Measurements from ENCODE around the gene GPR62. TPM values are rescaled to one million over a fixed set of nuclear protein-coding genes. Genes with fewer than 3 reads are reported as not detected.

GPR62 gene
- total RNA-seq, 2 donors from 2014 or later = not detected

GRCh38 chr3:51955893-51956770, 951 bp downstream of the GPR62 start:
- Mint-ChIP-seq H3K27me3 (peaks cover 22% of the 10 kb centered on the region), H3K27ac (no peak overlapping the region), H3K36me3 (ENCODE audit: low read depth) (peaks cover 12% of the 10 kb centered on the region), H3K4me1 (peaks cover 7% of the 10 kb centered on the region), H3K4me3 (peak overlapping the region; percentile 41)
- no peaks in the 10 kb centered on the region for H3K9me3 ChIP-seq (ENCODE audit: control insufficient read depth, low read length, poor library complexity, severe bottlenecking)
- ATAC-seq (peak; percentile 84), DNase-seq (no peak)

GRCh38 chr3:51957520-51958205, 2.5 kb downstream of the GPR62 start:
- Mint-ChIP-seq H3K27me3 (peaks cover 22% of the 10 kb centered on the region), H3K36me3 (ENCODE audit: low read depth) (peaks cover 10% of the 10 kb centered on the region), H3K4me1 (peaks cover 7% of the 10 kb centered on the region), H3K27ac (no peak overlapping the region), H3K4me3 (no peak overlapping the region)
- H3K9me3 ChIP-seq (ENCODE audit: control insufficient read depth, low read length, poor library complexity, severe bottlenecking) = no peaks in the 10 kb centered on the region
- ATAC-seq (no peak), DNase-seq (no peak)

GRCh38 chr3:51958603-51959521, 3.7 kb downstream of the GPR62 start:
- no peak for ATAC-seq
- Mint-ChIP-seq H3K4me3 (no peak overlapping the region), H3K27ac (no peak overlapping the region), H3K27me3 (peaks cover 12% of the 10 kb centered on the region), H3K36me3 (ENCODE audit: low read depth) (peaks cover 8% of the 10 kb centered on the region), H3K4me1 (peaks cover 5% of the 10 kb centered on the region)
- no peak for DNase-seq
- no peaks in the 10 kb centered on the region for H3K9me3 ChIP-seq (ENCODE audit: control insufficient read depth, low read length, poor library complexity, severe bottlenecking)

GRCh38 chr3:51959651-51960050, 4.5 kb downstream of the GPR62 start:
- Mint-ChIP-seq H3K4me3 (no peak overlapping the region), H3K27ac (no peak overlapping the region), H3K36me3 (ENCODE audit: low read depth) (peaks cover 6% of the 10 kb centered on the region), H3K27me3 (peaks cover 5% of the 10 kb centered on the region), H3K4me1 (peaks cover 5% of the 10 kb centered on the region)
- ATAC-seq (no peak), DNase-seq (no peak)
- no peaks in the 10 kb centered on the region for H3K9me3 ChIP-seq (ENCODE audit: control insufficient read depth, low read length, poor library complexity, severe bottlenecking)

GRCh38 chr3:51960386-51960785, 5.2 kb downstream of the GPR62 start:
- no peaks in the 10 kb centered on the region for H3K9me3 ChIP-seq (ENCODE audit: control insufficient read depth, low read length, poor library complexity, severe bottlenecking)
- no peak overlapping the region for H3K27ac Mint-ChIP-seq
- H3K27me3 Mint-ChIP-seq = no peaks in the 10 kb centered on the region
- H3K36me3 Mint-ChIP-seq (ENCODE audit: low read depth) = peaks cover 9% of the 10 kb centered on the region
- peaks cover 10% of the 10 kb centered on the region for H3K4me1 Mint-ChIP-seq
- no peak overlapping the region for H3K4me3 Mint-ChIP-seq
- ATAC-seq (no peak), DNase-seq (no peak)

- Mint-ChIP-seq H3K4me3 (no peak overlapping the region), H3K36me3 (ENCODE audit: low read depth) (peaks cover 9% of the 10 kb centered on the region), H3K27me3 (no peaks in the 10 kb centered on the region), H3K4me1 (peaks cover 15% of the 10 kb centered on the region), H3K27ac (no peak overlapping the region)
- no peaks in the 10 kb centered on the region for H3K9me3 ChIP-seq (ENCODE audit: control insufficient read depth, low read length, poor library complexity, severe bottlenecking)
- DNase-seq = no peak
- ATAC-seq = no peak
Observed at GRCh38 chr3:51961011-51961410, 5.8 kb downstream of the GPR62 start.

GRCh38 chr3:51961602-51962569, 6.7 kb downstream of the GPR62 start:
- no peak for DNase-seq
- Mint-ChIP-seq H3K27ac (no peak overlapping the region), H3K27me3 (no peaks in the 10 kb centered on the region), H3K4me1 (peaks cover 17% of the 10 kb centered on the region), H3K4me3 (peak overlapping the region; percentile 19), H3K36me3 (ENCODE audit: low read depth) (peaks cover 9% of the 10 kb centered on the region)
- no peaks in the 10 kb centered on the region for H3K9me3 ChIP-seq (ENCODE audit: control insufficient read depth, low read length, poor library complexity, severe bottlenecking)
- ATAC-seq = no peak

- no peak for ATAC-seq
- DNase-seq = no peak
- H3K27ac Mint-ChIP-seq = no peak overlapping the region
- peaks cover 9% of the 10 kb centered on the region for H3K36me3 Mint-ChIP-seq (ENCODE audit: low read depth)
- peaks cover 19% of the 10 kb centered on the region for H3K4me1 Mint-ChIP-seq
- no peak overlapping the region for H3K4me3 Mint-ChIP-seq
- no peaks in the 10 kb centered on the region for H3K9me3 ChIP-seq (ENCODE audit: control insufficient read depth, low read length, poor library complexity, severe bottlenecking)
- no peaks in the 10 kb centered on the region for H3K27me3 Mint-ChIP-seq
Observed at GRCh38 chr3:51962854-51963530, 7.8 kb downstream of the GPR62 start.

- H3K36me3 Mint-ChIP-seq (ENCODE audit: low read depth) = peaks cover 6% of the 10 kb centered on the region
- ATAC-seq (no peak), DNase-seq (no peak)
- H3K4me3 Mint-ChIP-seq = no peak overlapping the region
- peaks cover 20% of the 10 kb centered on the region for H3K4me1 Mint-ChIP-seq
- no peak overlapping the region for H3K27ac Mint-ChIP-seq
- no peaks in the 10 kb centered on the region for H3K9me3 ChIP-seq (ENCODE audit: control insufficient read depth, low read length, poor library complexity, severe bottlenecking)
- no peaks in the 10 kb centered on the region for H3K27me3 Mint-ChIP-seq
Observed at GRCh38 chr3:51963951-51964451, 8.8 kb downstream of the GPR62 start.

- H3K9me3 ChIP-seq (ENCODE audit: control insufficient read depth, low read length, poor library complexity, severe bottlenecking) = no peaks in the 10 kb centered on the region
- no peak for ATAC-seq
- Mint-ChIP-seq H3K27me3 (no peaks in the 10 kb centered on the region), H3K4me3 (no peak overlapping the region), H3K4me1 (peaks cover 22% of the 10 kb centered on the region), H3K36me3 (ENCODE audit: low read depth) (peaks cover 8% of the 10 kb centered on the region), H3K27ac (peak overlapping the region; percentile 41)
- DNase-seq = no peak
Observed at GRCh38 chr3:51964521-51964920, 9.3 kb downstream of the GPR62 start.

GRCh38 chr3:51966016-51966415, 10.8 kb downstream of the GPR62 start:
- no peak for DNase-seq
- no peaks in the 10 kb centered on the region for H3K9me3 ChIP-seq (ENCODE audit: control insufficient read depth, low read length, poor library complexity, severe bottlenecking)

More at GRCh38 chr3:51966016-51966415, 10.8 kb downstream of the GPR62 start:
- H3K36me3 Mint-ChIP-seq (ENCODE audit: low read depth) = peaks cover 5% of the 10 kb centered on the region
- H3K27ac Mint-ChIP-seq = peak overlapping the region; percentile 14
- peaks cover 24% of the 10 kb centered on the region for H3K4me1 Mint-ChIP-seq
- ATAC-seq = no peak
- H3K27me3 Mint-ChIP-seq = no peaks in the 10 kb centered on the region
- peak overlapping the region; percentile 83 for H3K4me3 Mint-ChIP-seq

Data from T-helper 17 cell (primary cell).